SKM-1 (cell line): ENCODE data around the gene IGFALS.

Experiments
- DNase-seq: peaks from one replicate; lab custom pipeline; 2025; ENCODE audit not compliant: unreplicated experiment; lab: John Stamatoyannopoulos, UW

Gene IGFALS

GRCh38 chr16:1790611-1791255, 2.8 kb downstream of the IGFALS start:
- no peak for DNase-seq

- no peak for DNase-seq
These were observed 3.3 kb downstream of the IGFALS start for GRCh38 chr16:1790261-1790610.

GRCh38 chr16:1789643-1790045, 3.9 kb downstream of the IGFALS start:
- no peak for DNase-seq

- DNase-seq: no peak
These were observed 4.8 kb downstream of the IGFALS start for GRCh38 chr16:1788708-1789100.

DNA sequence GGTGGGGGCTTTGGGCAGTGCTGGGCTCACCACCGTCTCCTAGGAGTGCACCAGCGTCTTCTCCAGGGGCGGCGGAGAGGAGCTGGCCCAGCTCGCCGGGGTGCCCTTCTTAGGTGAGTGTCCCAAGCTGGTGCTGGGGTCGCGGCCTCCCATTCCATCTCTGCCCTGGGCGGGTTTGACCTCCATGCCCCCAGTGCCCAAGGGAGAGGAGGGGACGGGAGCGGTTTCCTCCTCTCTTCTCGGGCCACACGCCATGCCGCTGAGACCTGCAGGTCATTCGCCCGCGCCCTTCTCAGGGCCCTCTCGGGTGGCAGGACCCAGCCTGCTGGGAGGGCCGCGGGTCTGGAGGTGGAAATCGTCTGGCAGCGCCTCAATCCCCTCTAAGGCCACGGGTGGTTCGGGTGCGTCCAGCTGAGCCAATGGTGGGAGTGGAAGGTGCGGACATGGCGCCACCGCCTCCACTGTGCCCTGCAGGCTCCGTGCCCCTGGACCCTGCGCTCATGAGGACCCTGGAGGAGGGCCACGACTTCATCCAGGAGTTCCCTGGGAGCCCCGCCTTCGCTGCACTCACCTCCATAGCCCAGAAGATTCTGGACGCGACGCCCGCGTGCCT, 5.3 kb downstream of the IGFALS start:
- no peak for DNase-seq

DNA sequence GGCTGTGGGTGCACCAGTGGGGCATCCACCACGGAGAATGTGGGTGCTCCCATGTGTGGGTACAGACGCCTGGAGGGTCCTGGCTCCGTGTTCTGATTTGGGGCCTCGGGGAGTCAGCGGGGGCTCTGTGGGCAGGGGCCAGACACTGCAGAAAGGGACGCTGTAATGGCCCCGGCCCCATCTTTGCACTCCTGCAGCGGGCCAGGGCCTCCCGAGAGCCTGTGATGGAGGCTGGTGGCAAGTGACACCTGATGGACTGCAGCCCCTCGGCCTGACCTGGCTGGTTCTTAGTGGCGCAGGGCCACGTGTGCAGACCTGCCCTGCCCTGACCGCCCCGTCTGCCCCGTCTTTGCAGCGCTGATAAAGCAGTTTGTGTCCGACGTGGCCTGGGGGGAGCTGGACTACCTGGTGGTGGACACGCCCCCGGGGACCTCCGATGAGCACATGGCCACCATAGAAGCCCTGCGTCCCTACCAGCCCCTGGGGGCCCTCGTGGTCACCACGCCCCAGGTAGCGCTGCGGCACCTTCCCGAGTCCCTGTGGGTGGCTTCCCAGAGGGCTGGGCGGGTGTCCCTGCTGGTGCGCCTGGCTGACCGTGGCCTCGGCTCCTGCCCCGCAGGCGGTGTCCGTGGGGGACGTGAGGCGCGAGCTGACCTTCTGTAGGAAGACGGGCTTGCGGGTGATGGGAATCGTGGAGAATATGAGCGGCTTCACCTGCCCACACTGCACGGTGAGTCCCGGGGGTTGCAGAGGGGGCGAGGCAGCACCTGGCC, 6.0 kb downstream of the IGFALS start:
- DNase-seq: no peak

DNA sequence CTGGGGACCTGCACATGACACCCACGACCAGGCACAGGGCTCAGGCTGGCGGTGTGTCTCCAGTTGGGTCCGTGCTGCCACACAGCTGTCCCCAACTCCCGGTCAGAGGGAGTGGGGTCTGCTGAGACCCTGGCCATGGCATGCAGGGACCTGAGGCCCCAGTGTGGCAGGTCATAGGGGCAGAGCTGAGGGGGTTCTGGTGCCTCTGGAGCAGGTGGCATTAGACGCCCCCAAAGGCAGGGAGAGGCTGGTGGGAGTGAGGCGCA, 6.5 kb downstream of the IGFALS start:
- no peak for DNase-seq

GRCh38 chr16:1786242-1787055, 7.1 kb downstream of the IGFALS start:
- no peak for DNase-seq

GRCh38 chr16:1785846-1786170, 7.7 kb downstream of the IGFALS start:
- no peak for DNase-seq

DNA sequence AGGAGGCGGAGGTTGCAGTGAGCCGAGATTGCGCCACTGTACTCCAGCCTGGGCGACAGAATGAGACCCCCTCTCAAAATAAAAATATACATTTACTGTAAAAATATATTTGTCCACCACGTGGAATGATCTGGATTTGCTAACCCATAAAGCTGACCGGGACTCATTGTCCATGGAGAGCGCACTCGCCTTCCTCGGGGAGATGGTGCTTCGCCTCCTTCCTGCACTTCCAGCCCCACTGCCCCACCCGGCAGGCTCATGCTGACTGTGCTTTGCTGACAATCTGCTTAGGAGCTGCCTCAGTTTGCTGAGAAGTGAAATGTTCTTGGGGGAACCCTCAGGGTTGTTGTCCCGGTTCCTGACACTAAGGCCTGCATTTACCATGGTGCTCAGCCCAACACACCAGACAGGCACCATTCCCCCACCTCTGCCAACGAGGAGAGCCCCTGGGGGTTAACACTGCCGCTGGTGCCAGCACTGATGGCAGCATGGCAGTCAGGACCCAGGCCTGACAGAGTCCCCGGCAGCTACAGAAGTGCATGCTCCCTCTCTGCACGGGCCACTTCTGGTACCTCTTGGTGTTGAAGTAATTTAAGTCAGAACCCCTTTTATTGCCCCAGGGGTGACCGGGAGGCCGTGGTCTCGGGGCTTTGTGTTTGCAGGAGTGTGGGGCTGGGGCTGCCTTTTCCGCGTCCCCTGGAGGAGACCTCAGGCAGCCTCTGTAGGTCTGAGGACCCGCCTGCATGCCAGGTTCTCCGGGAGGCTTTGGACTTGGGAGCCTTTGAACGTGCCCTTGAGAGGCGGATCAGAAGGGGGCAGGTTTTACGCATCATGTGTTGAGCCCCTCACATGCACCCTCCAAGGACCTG, 8.3 kb downstream of the IGFALS start:
- DNase-seq: no peak

GRCh38 chr16:1782408-1783264, 10.9 kb downstream of the IGFALS start, which contains the start of the genes NUBP2 and SPSB3:
Gene NUBP2, plus strand, starts transcription at chr16:1782960. Its CDS starts 61 bp downstream, at chr16:1783021.
Gene SPSB3, minus strand, starts transcription at chr16:1782571. Its CDS starts 1,088 bp downstream, at chr16:1781483.
- peak; percentile 99 for DNase-seq

DNA sequence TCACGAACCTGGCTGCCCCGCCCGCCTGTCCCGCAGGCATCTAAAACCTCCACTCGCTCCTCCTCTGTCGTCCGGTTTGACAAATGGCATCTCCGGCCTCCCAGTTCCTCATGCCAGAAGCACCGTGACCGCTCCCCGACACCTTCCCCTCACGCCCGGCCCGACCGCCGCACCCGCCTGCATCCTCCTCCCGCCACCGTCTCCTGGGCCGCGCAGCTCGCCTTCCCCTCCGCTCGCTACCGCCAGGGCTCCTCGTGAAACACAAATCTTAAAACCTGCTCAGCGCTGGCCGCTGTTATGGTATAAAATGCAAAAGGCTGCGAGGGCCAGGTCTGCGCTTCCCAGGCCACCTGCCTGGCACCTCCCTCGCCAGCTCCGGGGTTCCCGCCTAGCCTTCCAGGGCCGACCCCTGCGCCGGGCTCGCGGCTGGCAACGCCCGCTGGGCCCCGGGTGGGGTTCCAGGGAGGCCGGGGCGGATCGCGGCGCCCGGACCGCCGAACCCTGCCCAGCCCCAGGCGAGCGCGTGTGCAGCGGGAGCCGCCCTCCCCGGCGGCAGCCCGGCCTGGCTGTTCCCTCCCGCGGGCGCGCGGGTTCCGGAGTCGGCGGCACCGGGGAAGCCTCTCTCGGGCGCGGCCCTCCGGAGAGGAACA, 11.6 kb downstream of the IGFALS start:
- DNase-seq: no peak

- DNase-seq: no peak
These were observed 12.3 kb downstream of the IGFALS start for GRCh38 chr16:1781254-1781653.

- no peak for DNase-seq
These were observed 12.8 kb downstream of the IGFALS start for GRCh38 chr16:1780677-1781072.

GRCh38 chr16:1779741-1780676, 13.5 kb downstream of the IGFALS start:
- DNase-seq: no peak

- DNase-seq: no peak
These were observed 14.2 kb downstream of the IGFALS start for GRCh38 chr16:1779234-1779701.

- no peak for DNase-seq
These were observed 15.0 kb downstream of the IGFALS start for GRCh38 chr16:1778200-1779179.
